Esophagus (tissue), 2 donors: ENCODE data around the gene PKNOX2. TPM values are rescaled to one million over a fixed set of nuclear protein-coding genes. Genes with fewer than 3 reads are reported as not detected.
"Not testable (repeated sequence)": the region's sequence is repeated elsewhere in the genome, so short reads cannot be mapped to it uniquely, and the experiment has no call there.

Experiments
- H3K27ac ChIP-seq, 2 donors: one replicate each; pipeline ENCODE4 v1.5.1; 2013; ENCODE audit warnings: low read depth in 2 of 2, mild to moderate bottlenecking in 2 of 2, inconsistent platforms in 1 of 2, low read length in 1 of 2, moderate library complexity in 1 of 2
- H3K27me3 ChIP-seq, 2 donors: one replicate each; pipeline ENCODE4 v1.6.1; 2013; ENCODE audit warnings: low read length in 2 of 2, control low read depth in 1 of 2, mild to moderate bottlenecking in 1 of 2; ENCODE audit not compliant: insufficient read depth in 2 of 2, control insufficient read depth in 1 of 2
- H3K36me3 ChIP-seq, 2 donors: one replicate each; pipeline ENCODE4 v1.6.1; 2013; ENCODE audit warnings: low read length in 1 of 2; ENCODE audit not compliant: control insufficient read depth in 2 of 2, insufficient read depth in 2 of 2
- H3K4me1 ChIP-seq, 2 donors: one replicate each; pipeline ENCODE4 v1.6.1; 2013; ENCODE audit warnings: low read length in 1 of 2; ENCODE audit not compliant: control insufficient read depth in 2 of 2, insufficient read depth in 2 of 2
- H3K4me3 ChIP-seq, 2 donors: one replicate each; pipeline ENCODE4 v1.5.1; 2013; ENCODE audit warnings: low read length in 2 of 2, mild to moderate bottlenecking in 2 of 2, low read depth in 1 of 2, moderate library complexity in 1 of 2
- H3K9me3 ChIP-seq, 2 donors: one replicate each; pipeline ENCODE4 v1.6.1; 2013; ENCODE audit warnings: mild to moderate bottlenecking in 2 of 2, low read depth in 1 of 2, low read length in 1 of 2, moderate library complexity in 1 of 2; ENCODE audit not compliant: control insufficient read depth in 2 of 2, insufficient read depth in 1 of 2
- WGBS, 2 donors: extraction: QIAGEN DNeasy Blood & Tissue Kit; methylation state at CpG; one replicate each; pipeline ENCODE4 v1.1.7; 2013; 5-methylcytosine and 5-hydroxymethylcytosine counted together
- polyA plus RNA-seq, 2 donors: library from polyadenylated mRNA; stranded (reverse); fragments of 200-250 nt; gene quantifications; one replicate each; pipeline ENCODE4 v1.2.3, GENCODE V29; 2013
- donor health status: healthy with polysubstance abuse.
- donor health status: Bipolar disorder and iron deficiency.

Gene PKNOX2
- polyA plus RNA-seq, 2 donors = 0.24 to 0.43 TPM

DNA sequence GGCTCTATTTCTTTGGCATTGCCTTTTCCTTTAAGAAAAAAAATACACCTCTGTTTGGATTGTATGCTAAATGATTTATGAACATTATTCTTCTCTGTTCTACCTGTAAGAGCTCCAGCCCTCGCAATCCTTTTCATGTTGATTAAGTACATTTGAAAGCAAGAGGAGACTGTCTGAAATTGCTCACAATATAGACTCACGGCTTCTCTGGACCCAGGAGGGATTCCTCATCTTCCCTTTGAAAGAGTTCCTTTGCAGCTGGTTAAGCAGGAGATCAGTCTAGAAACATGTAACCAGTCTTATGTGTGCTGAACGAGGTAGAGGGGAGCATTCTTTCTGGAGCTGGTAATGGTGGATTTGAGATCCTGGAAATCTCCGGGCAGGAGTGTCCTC, 47.4 kb downstream of the PKNOX2 start:
- H3K4me1 ChIP-seq = peaks cover 0 to 3% of the 10 kb centered on the region in 2 donors
- no peak overlapping the region for H3K4me3 ChIP-seq
- H3K27me3 ChIP-seq = no peaks in the 10 kb centered on the region
- H3K9me3 ChIP-seq = no peaks in the 10 kb centered on the region
- no peaks in the 10 kb centered on the region for H3K36me3 ChIP-seq
- no peak overlapping the region for H3K27ac ChIP-seq
- WGBS, 2 donors = 32 to 48% methylated on average over 4 of the region's 4 CpGs

DNA sequence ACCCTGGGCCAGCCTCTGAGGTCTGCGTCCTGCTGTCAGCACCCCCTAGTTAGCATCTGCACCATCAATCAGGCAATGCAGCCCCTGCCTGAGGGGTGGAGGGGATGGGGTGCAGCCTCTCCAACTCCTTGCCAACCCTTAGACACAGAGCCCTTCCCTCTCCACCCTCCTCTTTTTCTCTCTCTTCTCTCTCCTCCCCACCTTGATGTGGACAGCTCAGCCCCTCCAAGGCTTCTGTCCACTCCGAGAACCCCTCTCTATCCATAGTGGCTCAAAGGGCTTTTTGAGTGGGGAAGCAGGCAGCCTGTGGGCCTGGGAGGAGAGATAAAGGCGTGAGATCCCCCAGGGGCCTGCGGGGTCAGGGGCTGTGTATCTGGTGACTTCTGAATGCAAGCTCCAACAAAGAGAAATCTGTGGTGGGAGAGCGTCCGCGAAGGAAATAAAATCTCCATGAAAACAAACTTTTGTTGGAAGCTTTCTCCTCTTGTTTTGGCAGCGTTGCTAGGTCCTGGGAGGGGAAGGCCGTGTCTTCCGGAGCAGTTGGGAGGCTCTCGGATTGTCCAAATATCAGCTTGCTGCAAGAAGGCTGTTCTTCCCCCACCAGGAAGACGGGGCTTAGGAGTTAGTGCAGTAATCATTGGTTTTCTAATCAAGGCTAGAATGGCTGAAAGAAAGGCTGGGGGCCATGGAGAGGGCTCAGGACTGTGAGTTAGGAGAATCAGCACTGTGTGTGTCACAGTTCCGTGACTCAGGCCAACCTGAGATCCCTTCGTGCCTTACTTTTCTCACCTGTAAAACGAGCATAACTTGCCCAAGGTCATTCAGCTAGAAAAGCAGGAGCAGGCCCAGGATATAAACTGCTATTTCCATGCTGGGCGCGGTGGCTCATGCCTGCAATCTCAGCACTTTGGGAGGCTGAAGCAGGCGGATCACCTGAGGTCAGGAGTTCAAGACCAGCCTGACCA, 50.3 kb downstream of the PKNOX2 start:
- Histone ChIP-seq H3K36me3 (no peaks in the 10 kb centered on the region), H3K4me3 (no peak overlapping the region), H3K4me1 (peaks cover 0 to 5% of the 10 kb centered on the region in 2 donors), H3K27me3 (no peaks in the 10 kb centered on the region), H3K27ac (peak overlapping the region in 1 of 2 donors; percentile 21), H3K9me3 (no peaks in the 10 kb centered on the region)
- 58 to 63% methylated on average over 18 of the region's 18 CpGs for WGBS, 2 donors

DNA sequence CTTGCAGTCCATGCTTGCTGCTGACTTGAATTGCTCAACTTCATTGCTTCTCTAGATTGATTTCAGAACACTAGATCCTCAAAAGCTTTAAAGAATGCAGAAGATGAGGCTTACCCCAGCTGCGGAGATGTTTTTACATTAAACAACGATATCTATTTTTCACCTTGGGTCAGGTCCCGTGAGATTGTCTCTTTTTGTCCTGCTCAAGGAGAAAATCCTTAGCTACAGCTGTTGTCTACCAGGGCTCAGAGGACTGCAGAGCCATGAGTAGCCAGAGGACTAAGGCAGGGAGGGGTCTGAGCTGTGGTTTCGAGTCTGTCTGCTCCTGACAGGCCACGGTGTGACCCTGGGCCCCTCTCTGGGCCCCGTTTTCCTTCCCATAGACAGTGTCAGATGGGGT, 51.4 kb downstream of the PKNOX2 start:
- no peaks in the 10 kb centered on the region for H3K36me3 ChIP-seq
- H3K9me3 ChIP-seq = no peaks in the 10 kb centered on the region
- peaks cover 0 to 5% of the 10 kb centered on the region in 2 donors for H3K4me1 ChIP-seq
- H3K4me3 ChIP-seq = no peak overlapping the region
- WGBS, 2 donors = 66 to 67% methylated on average over 6 of the region's 6 CpGs
- no peak overlapping the region for H3K27ac ChIP-seq
- H3K27me3 ChIP-seq = no peaks in the 10 kb centered on the region

DNA sequence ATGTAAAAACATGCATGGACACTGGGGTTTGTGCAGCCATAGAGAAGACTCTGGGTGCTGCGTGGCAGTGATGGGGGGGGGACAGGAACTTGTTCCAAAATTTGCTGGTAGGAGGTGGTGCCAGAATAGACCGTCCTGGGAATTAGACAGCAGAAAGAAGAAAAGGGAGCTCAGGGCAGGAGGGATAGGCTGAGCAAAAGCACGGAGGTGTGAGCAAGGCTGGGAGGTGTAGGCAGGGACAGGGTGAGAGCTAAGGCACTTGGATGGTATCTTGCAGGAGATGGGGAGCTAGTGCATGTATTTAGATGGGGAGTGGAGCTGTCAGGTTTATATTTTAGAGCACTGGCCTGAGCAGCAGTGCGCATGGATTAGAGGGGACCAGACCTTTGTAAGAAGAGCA, 53.8 kb downstream of the PKNOX2 start:
- Histone ChIP-seq H3K9me3 (no peaks in the 10 kb centered on the region), H3K27ac (no peak overlapping the region), H3K4me1 (peaks cover 0 to 5% of the 10 kb centered on the region in 2 donors), H3K4me3 (no peak overlapping the region), H3K27me3 (no peaks in the 10 kb centered on the region), H3K36me3 (no peaks in the 10 kb centered on the region)
- WGBS, 2 donors = 85 to 88% methylated on average over 4 of the region's 4 CpGs

DNA sequence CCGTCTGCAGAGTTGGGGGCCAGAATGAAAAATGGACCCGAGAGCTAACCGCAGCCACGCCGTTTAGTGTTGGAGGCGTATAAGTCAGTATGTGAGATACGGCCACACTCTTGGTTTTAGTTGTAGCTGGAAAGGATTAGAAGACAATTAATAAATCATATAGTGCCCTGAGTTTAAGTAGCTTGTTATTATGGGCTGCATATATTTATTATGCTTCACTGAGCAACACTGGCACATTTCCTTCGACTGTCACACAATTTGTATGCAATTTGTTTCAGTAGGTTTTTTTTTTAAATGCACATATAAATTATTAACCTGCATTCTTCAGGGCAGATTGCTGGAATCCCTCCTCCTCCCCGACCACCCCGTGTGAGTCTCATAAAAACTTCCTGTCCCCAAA, 56.9 kb downstream of the PKNOX2 start:
- H3K36me3 ChIP-seq = no peaks in the 10 kb centered on the region
- H3K9me3 ChIP-seq = no peaks in the 10 kb centered on the region
- no peak overlapping the region for H3K27ac ChIP-seq
- 66 to 70% methylated on average over 10 of the region's 10 CpGs for WGBS, 2 donors
- H3K4me3 ChIP-seq = no peak overlapping the region
- no peaks in the 10 kb centered on the region for H3K27me3 ChIP-seq
- peaks cover 0 to 5% of the 10 kb centered on the region in 2 donors for H3K4me1 ChIP-seq

DNA sequence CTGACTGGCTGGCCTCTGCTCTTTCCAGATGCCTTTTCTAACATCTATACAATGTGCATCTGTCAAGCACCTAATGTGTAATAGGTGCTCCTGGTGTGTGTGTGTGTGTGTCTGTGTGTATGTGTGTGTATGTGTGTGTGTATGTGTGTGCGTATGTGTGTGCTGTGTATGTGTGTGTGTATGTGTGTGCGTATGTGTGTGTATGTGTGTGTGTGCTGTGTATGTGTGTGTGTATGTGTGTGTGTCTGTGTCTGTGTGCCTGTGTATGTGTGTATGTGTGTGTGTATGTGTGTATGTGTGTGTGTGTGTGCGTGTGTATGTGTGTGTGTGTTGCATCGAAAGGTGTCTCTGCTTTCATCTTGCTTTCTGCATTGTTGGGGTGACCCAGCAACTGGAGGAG, 57.9 kb downstream of the PKNOX2 start:
- WGBS, 2 donors = 93 to 95% methylated on average over 4 of the region's 4 CpGs
- Histone ChIP-seq H3K4me3 (no peak overlapping the region), H3K27me3 (no peaks in the 10 kb centered on the region), H3K27ac (no peak overlapping the region), H3K36me3 (no peaks in the 10 kb centered on the region), H3K9me3 (no peaks in the 10 kb centered on the region), H3K4me1 (no peaks in the 10 kb centered on the region)

DNA sequence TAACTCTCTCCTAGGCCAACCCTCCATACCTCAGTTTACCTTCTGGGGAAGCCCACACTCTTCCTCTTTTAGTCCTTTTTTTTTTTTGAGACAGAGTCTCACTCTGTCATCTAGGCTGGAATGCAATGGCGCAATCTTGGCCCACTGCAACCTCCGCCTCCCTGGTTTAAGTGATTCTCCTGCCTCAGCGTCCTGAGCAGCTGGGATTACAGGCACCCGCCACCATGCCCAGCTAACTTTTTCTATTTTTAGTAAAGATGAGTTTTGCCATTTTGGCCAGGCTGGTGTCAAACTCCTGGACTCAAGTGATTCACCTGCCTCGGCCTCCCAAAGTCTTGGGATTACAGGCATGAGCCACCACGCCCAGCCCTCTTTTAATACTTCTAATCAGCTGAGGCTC, 58.6 kb downstream of the PKNOX2 start:
- WGBS, 2 donors = 82 to 84% methylated on average over 6 of the region's 6 CpGs
- H3K9me3 ChIP-seq, H3K4me1 ChIP-seq, H3K4me3 ChIP-seq, H3K27ac ChIP-seq, H3K36me3 ChIP-seq, H3K27me3 ChIP-seq: not testable (repeated sequence)

DNA sequence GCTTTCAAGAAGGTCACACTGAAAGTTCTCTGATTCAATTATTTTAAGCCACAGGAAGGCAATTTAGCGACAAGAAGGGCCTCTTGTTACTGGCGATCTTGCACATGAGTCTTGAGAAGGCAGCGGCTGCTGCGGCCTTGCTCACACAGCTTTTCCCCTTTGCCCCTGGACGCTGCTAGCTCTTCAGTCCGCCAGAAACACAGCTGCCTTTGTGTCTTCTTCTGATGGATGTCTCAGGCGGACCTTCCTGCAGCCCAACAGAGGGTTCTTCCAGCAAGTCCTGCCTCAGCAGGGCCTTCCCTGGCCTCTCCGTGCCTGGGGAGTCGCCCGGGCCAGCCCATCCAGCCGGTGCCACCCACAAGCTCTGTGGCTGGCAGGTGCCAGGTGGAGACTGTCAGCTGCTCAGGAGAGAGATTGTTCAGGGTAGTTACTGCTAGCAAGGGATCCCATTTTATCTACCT, 59.4 kb downstream of the PKNOX2 start:
- Histone ChIP-seq H3K9me3 (no peaks in the 10 kb centered on the region), H3K36me3 (no peaks in the 10 kb centered on the region), H3K27ac (no peak overlapping the region), H3K4me1 (no peaks in the 10 kb centered on the region), H3K4me3 (no peak overlapping the region), H3K27me3 (no peaks in the 10 kb centered on the region)
- WGBS, 2 donors = 80 to 83% methylated on average over 11 of the region's 11 CpGs

DNA sequence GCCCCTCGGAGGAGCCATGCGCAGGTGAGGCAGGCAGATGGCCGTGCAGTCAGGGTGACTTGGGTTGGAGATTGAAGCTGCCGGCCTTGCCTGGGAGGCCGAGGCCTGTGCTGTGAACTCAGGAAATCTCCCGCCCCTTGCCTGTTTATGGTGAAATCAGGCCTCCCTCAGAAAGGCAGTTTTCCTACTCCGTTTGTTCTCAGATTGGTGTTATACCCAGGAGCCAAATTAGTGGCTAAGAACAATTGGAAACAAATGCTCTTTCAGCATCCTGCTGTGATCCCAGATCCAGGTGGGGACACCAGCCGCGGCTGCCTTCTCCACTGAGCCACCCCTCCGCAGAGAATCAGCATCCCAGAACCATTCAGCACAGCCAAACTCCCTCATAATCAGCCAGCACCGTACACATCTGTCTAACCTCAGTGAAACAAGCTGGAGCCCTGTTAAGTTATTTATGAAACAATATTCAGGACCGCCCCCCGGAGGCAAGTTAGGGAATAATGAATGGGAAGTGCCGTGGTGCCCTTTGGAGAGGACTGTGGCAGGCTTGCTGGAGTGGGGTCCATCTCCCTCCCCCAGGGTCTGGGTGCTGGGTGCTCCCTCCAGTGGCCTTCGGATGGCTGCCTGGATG, 60.0 kb downstream of the PKNOX2 start:
- Histone ChIP-seq H3K4me3 (no peak overlapping the region), H3K9me3 (no peaks in the 10 kb centered on the region), H3K4me1 (no peaks in the 10 kb centered on the region), H3K27me3 (no peaks in the 10 kb centered on the region), H3K27ac (no peak overlapping the region), H3K36me3 (no peaks in the 10 kb centered on the region)
- 69 to 75% methylated on average over 15 of the region's 15 CpGs for WGBS, 2 donors
